GM19452 (cell line): ENCODE data around the gene MFSD12.
"Not testable (repeated sequence)": the region's sequence is repeated elsewhere in the genome, so short reads cannot be mapped to it uniquely, and the experiment has no call there.

Source experiments
- ATAC-seq: cut with Tn5 transposase; IDR thresholded peaks from one replicate; pipeline ENCODE4 v1.9.1; 2021; ENCODE audit not compliant: unreplicated experiment

The MFSD12 gene

DNA sequence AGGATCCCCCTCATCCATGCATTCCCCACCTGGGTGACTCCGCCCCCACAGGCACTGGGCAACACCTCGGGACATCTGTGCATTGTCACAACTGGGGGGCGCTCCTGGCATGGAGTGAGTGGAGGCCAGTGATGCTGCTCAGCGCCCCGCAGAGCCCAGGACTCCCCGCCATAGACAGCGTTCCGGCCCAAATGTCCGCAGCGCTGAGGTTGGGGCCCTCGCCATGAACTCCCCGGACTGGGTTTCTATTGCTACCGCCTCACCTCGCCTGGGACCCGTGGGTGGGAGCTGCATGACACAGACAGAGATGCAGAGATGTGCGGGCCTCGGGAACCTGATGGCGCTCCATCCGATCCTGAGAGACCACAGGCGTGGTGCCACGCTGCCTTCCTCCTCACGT, 46.7 kb downstream of the MFSD12 start:
- no peak for ATAC-seq

- no peak for ATAC-seq
These were observed 47.8 kb downstream of the MFSD12 start for GRCh38 chr19:3509566-3509989.

DNA sequence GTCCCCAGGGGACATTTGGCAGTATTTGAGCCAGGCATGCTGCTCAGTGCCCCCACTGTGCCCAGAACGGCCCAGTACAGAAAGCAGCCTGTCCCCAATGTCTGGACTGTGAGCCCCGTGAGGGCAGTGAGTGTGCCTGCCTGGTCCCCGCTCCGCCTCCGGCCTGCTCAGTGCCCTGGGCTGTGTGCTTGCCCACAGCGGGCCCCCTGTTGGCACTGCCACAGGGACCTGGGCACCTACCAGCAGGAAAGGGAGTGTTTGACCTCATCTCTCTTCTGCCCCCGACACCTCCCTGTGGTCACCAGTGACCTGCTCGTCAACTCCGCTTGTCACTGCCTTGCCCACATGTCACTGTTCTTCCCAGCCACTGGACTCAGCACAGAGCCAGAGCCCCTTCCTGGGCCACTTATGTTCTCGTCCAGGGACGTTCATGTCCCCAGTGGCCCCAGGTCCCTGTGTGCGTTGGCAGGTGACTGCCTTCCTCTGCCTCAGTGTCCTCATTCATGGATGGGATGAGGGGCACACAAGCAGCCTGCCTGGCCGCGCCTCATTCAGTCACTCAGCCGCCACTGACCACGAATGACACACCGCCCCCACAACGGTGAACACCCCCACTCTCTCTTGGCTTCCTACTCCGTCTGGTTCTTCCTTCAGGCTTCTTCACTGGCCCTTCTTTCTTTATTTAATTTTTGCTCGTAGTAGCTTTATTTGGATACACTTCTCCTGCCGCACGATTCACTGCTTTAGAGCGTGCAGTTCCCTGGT, 48.4 kb downstream of the MFSD12 start:
- no peak for ATAC-seq

GRCh38 chr19:3508121-3508661, 49.2 kb downstream of the MFSD12 start:
- ATAC-seq = not testable (repeated sequence)

DNA sequence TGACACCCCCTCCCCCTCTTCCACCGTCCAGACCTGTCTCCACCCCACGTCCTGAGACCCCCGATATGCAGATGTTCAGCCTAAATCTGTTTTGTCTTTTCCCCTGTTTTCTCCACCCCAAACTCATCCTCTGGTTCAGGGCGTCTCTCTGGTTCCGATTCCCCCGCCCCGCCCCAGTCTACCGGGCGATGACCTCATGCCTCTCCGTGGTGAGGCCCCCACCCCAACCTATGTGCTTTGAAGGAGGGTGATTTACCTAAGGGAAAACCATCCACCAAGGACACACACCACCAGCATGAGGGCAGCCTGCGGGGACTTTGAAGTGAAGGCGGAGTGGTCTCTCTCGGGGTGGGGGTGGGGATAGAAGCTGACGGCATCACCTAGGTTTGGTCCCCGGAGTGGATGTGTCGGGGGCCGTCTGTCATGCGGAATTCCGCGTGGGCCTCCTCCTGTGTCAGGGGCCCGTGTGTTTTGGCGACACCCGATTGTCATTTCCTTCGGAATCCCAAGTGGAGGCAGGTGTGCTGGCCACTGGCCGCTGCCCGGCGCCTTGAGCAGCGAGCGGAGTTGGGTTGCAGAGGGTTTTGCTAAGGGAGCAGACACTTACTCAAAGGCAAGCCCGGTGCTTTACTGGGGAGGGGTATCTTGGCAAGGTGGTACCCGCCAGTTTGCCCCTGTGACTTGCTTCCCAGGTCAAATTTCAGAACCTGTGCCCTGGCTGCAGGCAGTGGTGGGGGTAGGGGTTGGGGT, 49.8 kb downstream of the MFSD12 start:
- no peak for ATAC-seq

GRCh38 chr19:3506384-3507340, 50.7 kb downstream of the MFSD12 start:
- ATAC-seq = peak; percentile 7

GRCh38 chr19:3505598-3506383, 51.6 kb downstream of the MFSD12 start, which contains the start of gene FZR1:
FZR1 (plus strand) TSS chr19:3506311; CDS start chr19:3522990, 16,679 bp downstream.
- ATAC-seq = peak; percentile 84

- ATAC-seq = no peak
These were observed 52.7 kb downstream of the MFSD12 start for GRCh38 chr19:3504735-3505134.

- no peak for ATAC-seq
These were observed 54.3 kb downstream of the MFSD12 start for GRCh38 chr19:3503036-3503572.

GRCh38 chr19:3501780-3502179, 55.6 kb downstream of the MFSD12 start:
- no peak for ATAC-seq

GRCh38 chr19:3500429-3501101, 56.8 kb downstream of the MFSD12 start, which contains the start of gene DOHH:
DOHH (minus strand) TSS chr19:3500674; CDS start chr19:3496814, 3,860 bp downstream.
- peak; percentile 77 for ATAC-seq

DNA sequence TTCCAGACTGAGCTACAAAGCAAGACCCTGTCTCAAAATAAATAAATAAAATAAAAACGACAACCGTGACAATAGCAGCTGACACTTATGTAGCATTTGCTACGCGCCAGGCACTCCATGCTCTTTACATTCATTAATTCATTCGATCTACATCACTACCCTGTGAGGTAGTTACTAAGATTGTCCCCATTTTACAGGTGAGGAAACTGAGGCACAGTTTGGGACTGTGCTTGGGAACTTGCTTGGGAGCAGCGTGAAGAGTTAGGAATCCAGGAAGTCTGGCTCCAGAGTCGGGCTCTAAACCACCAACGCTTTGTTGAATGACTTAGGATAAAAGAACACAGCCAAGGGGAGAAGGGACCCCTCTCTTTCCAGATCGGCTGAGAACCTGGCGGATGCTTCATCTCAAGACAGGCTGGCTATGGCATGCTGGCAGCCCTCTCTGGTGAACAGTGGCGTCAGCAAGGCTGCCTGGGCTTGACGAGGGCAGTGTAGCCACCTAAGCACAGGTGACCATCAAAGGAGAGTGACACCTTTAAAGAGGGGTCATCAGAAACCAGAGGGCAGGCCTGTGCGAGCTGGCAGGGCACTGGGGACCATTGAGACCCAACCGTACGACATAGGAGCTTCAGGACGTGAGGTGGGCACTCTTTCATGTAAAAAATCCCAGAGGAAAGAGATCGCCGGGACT, 57.5 kb downstream of the MFSD12 start:
- peak; percentile 23 for ATAC-seq

DNA sequence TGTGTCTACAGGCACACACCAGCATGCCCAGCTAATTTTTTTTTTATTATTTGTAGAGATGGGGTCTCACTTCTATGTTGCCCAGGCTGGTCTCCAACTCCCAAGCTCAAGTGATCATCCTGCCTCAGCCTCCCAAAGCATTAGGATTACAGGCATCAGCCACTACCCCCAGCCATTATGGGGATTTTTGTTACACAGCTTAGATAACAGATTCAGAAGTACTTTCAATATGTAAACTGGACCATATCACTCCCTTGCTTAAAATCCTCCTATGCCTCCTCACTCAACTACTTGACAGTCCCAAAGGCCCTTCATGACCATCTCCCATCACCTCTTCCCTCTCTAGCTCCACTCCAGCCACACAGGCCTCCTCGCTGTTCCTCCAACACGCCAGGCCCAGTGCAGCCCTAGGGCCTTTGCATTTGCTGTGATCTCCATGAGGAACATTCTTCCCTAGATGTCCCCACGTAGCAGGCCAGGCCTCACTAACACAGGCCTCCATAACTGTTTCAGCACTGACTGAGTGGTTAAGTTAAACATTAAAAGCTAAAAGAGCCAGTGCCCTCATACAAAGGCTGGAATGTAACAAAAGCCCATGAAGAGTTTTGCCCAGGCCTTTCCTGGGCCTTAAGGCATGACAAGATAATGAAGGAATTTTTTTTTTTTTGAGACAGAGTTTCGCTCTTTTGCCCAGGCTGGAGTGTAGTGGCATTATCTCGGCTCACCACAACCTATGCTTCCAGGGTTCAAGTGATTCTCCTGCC, 59.4 kb downstream of the MFSD12 start:
- ATAC-seq = no peak

DNA sequence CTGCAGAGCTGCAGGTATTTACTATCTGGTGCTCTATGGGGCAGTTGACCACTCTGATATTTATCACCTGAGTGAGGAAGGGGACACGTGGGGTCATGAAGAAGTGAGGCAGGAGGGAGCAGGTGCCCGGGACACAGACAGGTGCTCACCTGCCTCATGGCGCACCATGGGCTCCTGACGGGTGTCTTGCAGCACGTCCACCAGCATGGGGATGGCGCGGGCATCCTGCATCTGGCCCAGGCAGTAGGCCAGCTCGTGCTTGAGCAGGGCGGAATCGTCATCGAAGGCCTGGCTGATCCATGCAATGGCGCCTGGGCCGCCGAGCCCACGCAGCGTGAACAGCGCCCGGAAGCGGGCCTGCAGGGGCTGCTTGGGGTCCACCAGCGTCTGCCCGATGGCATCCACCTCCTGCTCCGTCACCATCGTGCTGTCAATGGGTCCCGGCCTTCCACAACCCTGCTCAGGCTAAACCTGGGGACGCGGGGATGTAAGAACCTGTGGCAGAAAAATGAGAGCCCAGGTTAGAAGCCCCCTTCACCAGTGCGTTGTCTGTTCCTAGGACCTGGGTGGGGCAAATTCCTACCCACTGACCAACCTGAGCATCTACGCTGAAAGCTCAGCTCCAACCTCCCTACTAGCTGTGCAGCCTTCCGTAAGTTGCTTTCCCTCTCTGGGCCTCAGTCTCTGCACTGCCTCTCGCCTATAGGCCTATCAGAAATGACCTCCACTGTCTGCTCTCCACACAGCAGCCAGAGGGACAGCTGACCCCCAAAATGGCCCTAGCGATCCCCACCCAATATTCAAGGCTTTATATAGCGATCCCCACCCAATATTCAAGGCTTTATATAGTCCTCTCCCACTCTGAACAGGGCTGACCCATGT, 60.8 kb downstream of the MFSD12 start:
- ATAC-seq = no peak

- no peak for ATAC-seq
These were observed 62.8 kb downstream of the MFSD12 start for GRCh38 chr19:3494559-3494958.
